CD4-positive, alpha-beta T cell treated with Interleukin-12 subunit alpha and Interleukin-12 subunit beta, for 1 hour (primary cell): Measurements from ENCODE around the gene SCG5.

Source experiments
- DNase-seq: peaks from one replicate; pipeline ENCODE4 v3.0.0-alpha.2; 2020

Gene SCG5

GRCh38 chr15:32692286-32692685 lies 50.8 kb downstream of the SCG5 start:
- DNase-seq: no peak

- no peak for DNase-seq
Measured at GRCh38 chr15:32694222-32694983, 52.9 kb downstream of the SCG5 start.

DNA sequence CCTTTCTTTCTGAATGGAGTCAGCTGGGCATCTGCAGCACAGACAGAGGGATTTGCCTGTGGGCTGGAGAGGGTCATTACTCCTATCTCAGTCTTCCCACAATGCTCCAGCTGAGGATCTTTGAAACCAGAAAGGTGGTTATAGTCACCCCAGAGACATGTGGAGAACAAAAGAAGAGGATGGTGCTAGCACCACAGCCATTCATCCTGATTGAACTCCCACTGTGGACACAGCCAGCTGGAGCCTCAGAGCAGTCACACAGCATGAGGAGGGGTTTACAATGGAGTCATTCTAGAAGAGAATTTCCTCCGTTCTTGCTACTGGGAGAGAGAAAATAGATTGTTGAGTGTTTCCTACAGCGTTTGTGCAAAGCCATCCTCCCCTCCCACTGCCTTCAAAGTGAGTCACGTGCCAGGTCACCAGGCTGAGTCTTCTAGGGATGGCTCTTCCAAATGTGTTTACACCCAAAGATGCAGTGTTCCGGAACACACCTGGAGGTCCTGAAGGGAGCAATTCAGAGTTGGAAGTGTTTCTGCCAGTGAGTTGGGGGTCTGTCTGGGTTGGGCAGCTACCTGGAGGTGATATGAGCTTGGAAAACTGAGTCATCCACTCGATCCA lies 57.4 kb downstream of the SCG5 start:
- no peak for DNase-seq

DNA sequence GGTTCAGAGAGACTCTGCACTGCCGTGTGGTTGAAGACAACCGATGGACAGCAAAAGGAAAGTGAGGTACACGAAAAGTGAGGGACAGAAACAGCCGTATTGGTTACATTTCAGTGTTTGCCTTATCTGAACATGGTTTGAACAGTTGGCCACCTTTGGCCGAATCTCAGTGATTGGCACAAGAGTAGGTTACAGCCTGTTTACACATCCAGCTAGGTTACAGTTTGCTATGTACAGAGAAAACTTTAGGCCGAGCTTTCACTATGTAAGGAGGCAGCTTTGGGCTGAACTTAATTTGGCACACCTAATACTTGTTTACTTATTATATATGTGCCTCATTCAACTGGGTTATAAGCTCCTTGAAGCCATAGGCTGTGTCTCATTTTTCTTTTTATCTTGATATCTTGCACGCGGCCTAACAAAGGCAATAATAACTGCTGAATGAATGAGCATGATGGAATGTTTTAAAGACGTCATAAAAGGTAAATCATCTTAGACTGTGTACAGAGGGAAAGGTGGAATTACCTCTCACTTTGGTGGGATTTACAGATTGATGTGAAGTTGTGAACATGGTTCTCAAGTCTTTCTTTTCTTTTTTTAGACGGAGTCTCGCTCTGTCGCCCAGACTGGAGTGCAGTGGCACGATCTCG lies 59.1 kb downstream of the SCG5 start:
- no peak for DNase-seq

DNA sequence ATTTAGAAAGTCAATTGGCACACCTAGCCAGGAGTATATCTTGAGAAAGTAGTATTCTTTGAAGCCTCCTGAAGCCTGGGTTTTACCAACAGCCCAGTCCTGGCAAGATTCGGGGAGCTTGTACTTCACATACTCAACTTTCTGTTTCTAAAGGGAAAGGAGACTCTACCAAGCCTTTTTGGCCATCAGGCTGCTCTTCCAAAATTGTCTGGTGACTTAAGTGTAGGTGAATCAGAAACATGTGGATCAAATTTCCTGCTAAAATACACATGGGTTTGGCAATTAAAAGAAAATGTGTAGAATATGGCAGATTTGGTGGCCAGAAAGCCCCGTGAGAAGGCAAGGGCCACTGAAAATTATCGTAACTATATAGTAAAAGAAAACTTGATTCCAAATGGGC lies 60.4 kb downstream of the SCG5 start:
- DNase-seq: no peak

- no peak for DNase-seq
Measured at GRCh38 chr15:32704395-32704981, 63.0 kb downstream of the SCG5 start.

- no peak for DNase-seq
Measured at GRCh38 chr15:32705446-32705845, 63.9 kb downstream of the SCG5 start.

DNA sequence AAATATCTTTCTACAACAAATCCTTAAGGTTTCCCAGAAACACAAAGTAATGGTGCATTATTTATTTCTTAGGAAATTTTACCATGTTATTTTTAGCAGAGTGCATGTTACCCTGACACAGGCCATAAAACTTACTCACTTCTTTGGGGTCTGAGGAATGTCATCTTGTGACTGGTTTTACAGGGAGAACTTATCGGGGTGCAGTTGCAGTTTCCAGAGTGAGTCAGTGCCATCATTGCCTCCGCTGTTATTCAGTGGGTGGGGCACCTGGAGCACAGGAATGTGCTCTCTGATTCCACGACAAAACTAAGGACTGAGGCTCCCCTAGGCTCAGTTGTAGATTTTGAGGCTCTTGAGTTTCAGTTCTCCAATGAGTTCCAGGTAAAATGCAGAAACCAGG lies 65.2 kb downstream of the SCG5 start:
- no peak for DNase-seq

GRCh38 chr15:32707436-32707835 lies 65.9 kb downstream of the SCG5 start:
- DNase-seq: no peak

DNA sequence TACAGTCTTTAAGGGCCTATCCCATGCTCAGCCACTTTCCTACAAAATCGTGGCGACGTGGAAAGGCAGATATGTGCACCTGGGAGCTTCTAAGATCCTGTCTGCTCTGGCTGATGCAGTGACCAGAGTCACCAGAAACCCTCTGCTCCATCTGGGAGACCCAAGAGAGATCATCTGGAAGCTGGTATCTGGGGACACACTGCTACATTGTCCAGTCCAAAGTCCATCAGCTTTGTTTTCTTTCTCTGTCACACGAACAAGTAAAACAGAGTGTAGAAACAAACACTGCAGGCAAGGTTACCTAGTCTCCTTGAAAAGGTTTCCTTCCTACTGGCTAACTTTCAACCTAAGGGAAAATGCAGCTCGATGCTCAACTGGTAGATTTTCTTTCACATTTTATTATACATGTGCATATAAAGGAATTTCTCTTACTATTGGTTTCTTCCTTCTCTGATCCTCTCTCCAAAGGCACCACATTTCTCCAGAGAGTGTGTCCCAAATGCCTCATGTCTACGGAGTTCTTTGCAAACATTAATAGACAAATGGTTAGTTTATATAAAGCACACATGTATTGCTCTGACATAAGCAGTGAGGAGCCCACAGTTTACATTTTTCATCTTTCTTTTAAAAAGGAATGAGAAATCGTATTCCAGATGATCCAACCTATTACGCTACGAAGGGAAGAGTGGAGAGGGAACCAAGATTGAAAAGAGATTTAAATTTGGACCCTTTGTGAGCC lies 68.0 kb downstream of the SCG5 start:
- no peak for DNase-seq

GRCh38 chr15:32715276-32715675 lies 73.8 kb downstream of the SCG5 start:
- no peak for DNase-seq

DNA sequence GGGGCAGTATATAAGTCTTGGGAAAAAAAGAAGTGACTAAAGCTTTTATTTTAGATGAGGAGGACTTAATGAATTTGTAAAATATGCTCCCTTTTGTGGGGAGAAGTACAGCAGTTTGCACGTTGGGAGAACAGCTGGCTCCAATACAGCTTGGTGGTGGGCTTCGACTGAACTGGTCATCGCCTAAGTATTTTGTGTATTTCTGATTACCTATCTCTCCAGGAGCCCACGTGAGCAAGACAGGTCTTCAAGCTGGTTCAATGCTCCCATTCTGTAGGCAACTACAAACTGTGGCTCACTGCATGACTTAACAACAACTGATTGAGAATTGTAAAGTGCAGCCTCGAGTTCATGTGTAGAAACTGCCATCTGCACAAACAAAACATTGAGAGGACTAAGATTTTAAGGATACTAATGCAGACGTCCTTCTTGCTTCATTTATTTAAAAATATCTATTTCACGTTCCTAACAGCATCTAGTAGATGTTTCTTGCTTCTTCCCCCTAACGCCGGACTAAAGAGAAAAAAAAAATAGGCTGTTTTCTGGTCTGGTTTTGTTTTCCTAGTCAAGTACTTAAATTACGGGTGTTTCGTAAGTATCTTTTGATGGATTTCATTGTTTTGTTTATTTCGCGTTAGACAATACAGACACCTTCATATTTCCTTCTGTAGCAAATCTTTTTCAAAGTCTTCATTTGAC lies 74.9 kb downstream of the SCG5 start:
- no peak for DNase-seq

DNA sequence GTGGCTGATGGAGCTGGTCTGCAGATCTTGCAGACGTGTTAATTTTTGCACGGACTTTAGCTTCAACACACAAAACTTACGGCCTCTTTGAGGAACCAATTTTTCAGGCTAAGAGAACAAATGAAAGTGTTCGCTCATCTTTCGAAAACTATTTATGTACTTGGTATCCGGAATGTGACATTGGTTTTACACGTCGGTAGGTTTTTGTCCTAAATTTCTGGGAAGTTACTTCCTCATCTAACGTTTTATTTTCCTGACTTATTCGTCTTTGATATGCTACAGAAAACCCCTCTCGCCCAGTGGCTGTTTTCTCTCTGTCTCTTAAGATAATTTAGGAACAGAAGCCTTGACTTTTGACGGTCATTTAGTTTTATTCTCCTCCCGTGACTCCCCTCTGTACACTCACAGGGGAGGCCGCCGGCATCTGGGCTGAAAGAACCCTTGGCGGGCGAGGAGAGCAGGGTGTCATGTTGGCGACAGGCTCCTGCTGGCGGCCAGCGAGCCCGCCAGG lies 75.5 kb downstream of the SCG5 start:
- no peak for DNase-seq

DNA sequence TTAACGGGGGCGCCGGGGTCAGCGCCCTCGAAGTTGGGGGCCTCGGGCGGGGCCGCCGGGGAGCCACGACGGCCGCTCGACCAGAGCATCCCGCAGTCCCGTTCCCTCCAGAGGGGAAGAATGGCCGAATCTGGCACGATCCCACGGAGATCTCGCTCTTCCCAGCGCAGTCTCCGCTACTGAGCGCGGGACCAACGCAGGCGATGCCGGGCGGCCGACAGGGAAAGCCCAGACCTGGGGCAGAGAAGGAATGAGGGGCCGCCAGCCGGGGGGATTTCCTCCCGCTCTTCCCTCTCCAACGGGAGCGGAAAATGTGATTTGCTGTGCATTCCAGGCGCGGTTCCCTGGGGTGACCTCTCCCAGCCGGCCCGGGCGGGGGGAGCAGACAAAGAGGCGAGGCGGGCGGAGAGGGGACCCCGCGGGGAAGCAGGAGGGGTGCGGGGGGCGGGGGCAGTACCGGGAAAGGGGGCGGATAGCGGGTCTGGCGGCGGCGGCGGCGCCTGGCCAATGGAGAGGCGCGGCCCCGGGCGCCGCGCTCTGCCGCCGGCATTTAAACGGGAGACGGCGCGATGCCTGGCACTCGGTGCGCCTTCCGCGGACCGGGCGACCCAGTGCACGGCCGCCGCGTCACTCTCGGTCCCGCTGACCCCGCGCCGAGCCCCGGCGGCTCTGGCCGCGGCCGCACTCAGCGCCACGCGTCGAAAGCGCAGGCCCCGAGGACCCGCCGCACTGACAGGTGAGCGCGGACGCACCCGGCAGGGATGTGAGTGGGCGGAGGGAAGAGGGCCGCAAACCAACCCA lies 76.1 kb downstream of the SCG5 start, which contains the start of gene GREM1:
Gene GREM1 (plus strand): TSS at position 579 of the 801 bp plus-strand sequence. CDS start 12,687 bp downstream, outside the sequence.
- no peak for DNase-seq

DNA sequence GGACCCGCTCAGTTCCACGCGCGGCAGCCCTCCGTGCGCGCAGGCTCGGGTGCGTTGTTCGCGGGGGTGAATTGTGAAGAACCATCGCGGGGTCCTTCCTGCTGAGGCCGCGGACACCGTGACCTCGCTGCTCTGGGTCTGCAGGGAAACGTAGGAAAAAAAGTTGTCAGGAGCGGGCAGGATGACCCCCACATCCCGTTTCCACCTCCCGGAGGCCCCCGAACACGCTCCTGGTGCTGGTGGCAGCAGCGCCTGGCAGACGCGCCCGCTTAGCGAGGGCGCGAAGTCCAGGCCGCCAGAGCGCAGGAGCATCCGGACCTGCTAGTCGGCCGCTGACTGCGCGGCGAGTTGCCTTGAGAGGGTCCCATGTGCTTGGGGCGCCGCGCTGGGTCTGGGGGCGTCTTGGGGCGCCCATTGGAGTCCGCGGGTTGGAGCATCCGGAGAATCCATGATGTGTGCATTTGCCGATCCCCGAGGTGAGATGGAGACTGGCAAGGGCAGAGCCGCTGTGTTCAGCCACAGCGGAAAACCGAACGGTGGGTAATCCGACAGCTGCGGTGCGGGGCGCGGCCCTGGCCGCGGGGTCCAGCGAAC lies 76.8 kb downstream of the SCG5 start:
- DNase-seq: no peak

DNA sequence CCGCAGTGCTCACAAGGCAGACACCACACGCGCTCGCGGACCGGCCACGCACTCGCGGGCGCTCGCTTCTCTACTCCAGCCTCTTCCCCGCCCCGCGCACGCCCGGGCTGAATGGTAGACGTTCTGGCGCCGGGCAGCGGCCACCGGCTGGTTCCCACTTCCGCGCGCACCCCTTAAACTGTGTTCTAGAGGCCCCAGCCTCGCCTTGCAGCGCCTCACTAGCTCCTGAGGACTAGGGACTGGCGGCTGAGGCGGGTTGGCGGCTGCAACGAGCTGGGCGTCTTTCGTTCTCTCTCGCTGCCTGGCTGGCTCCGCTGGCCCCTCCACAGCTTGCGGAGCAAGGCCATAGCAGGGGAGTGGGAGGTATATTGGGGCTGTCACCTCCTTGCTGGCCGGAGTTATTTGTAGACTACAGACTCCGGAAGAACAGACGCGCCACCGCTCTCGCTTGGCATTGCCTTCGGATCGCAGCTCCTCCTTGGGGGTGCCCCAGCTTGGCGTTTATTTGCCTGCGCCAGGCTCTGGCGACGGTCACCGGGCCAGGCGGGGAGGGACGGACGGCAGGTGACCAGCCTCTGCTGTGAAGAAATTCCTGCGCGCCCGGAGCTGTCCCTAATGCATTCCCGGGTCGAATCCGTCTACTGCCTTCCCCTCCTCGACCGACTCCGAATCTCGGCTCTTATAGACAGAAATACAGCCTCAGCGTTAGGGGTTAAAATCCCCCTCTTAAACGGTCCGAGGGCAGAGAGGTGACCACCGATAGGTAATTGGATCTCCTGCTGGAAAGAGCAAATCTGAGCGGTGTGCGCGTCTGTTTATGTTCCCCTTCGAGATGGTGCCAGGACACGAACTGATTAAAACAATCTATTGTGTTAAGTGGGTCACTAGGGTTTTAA lies 77.6 kb downstream of the SCG5 start:
- no peak for DNase-seq

DNA sequence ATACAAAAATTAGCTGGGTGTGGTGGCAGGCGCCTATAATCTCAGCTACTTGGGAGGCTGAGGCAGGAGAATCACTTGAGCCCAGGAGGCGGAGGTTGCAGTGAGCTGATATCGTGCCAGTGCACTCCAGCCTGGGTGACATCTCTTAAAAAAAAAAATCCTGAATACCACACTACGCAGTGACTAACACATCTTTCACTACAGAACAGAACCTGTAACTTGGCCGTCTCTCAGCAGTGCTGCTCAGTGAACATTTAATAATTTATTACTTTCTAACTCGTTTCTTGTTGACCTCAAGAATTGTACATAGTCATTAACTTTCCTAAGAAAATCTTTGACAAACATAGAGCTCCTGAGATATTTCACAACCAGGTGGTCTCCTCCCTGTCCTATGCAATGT lies 80.1 kb downstream of the SCG5 start:
- no peak for DNase-seq

DNA sequence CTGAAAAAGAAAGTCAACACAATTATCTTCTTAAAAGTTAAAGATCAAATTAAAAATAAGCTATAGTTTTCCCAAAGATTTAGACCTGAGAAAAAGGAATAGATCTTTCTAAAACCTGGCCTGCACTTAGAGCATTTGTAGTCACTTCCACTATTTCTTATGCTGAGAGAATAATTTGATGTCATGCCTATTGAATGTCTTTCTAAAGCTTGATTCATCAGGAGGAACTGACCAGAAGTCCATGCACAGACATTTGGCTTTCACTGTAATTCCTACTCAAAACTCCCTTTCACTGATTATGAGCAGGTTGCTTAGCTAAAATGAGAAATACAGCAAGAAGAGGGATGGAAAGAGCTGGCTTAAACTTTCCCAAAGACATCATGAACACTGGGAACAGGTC lies 80.6 kb downstream of the SCG5 start:
- no peak for DNase-seq

DNA sequence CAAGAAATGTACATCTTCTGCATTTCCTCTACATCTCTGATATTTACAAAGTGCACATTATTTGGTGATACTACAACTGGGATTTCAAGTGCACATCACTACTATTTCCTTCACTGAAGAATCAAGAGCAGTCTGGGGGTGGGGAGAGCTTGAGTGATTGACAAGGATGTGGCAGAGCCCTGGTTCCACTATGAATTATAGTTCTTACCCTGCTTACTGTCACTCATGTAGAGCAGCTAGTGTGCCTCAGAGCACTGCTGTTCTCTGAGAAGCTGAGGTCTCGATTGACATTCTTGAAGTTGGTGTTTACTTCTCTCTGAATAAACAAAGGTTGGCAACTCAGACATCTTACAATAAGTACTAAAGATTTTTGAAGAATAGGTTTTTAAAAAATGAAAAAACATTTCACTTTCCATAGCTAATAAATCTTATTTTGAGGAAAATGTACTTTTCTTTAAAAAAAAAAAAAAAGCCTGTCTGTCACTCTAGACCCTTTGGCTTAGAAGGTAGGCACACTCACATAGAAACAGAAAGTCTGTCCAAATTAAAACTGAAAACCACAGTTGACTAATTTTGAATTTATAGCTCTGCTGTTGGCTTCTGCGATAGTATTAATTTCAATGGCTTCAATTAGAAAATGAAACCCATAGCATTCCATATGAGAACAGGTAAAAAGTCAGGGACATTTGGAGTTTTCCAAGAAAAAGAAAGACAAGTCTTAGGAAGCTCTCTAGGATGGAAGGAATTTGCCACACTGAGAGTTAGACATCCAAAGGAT lies 81.8 kb downstream of the SCG5 start:
- DNase-seq: no peak
